Stimulated activated CD4-positive, alpha-beta T cell treated with anti-CD3 and anti-CD28 coated beads, TNF-alpha, amount 100 ng/mL, for 1 hour (primary cell): ENCODE measurements around the gene PPFIBP2.

ENCODE experiments used
- DNase-seq, 3 donors: peaks; one replicate each; pipeline ENCODE4 v3.0.0-alpha.2; 2020; ENCODE audit warnings: low read depth in 3 of 3, low spot score in 1 of 3

PPFIBP2 gene

GRCh38 chr11:7548659-7549274, 35.0 kb downstream of the PPFIBP2 start:
- DNase-seq = no peak

- DNase-seq = no peak
These were observed 35.9 kb downstream of the PPFIBP2 start for GRCh38 chr11:7549681-7550080.

- DNase-seq = no peak
These were observed 37.8 kb downstream of the PPFIBP2 start for GRCh38 chr11:7551571-7551970.

DNA sequence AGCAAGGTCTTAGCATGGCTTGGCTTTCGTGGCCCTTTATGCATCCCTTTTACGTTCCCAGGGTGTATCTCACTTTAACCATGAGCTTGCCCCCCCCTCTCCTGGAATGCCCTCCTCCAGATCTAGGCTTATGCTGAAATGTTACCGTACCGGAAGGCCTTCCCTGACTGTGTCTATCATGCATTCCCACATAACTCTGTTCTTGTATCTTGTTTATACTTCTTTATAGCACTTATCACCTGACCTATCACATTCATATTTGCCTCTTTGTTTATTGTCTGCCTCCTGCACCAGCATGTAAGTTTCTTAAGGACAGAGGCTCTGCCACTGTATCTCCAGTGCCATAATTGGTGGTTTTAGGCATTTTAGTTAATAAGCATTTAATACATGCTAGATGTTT, 38.9 kb downstream of the PPFIBP2 start:
- no peak for DNase-seq

- DNase-seq = no peak
These were observed 41.4 kb downstream of the PPFIBP2 start for GRCh38 chr11:7555052-7555699.

DNA sequence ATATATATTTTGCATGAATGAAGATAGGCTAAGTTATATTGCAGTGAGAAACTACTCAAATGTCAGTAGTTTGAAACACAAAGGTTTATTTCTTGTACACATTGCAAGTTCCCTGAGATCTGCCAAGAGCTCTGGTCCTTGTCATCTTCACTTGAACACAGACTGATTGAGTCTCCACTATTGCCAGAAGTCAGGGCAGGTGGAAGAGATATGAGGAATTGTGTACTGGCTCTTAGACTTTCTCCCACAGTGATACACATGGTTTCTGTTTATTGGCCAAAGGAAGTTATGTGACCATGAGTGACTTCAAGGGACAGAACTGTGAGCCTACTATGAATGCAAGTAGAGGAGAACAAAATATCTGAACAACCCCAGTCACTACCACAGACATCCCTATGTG, 44.2 kb downstream of the PPFIBP2 start:
- no peak for DNase-seq

DNA sequence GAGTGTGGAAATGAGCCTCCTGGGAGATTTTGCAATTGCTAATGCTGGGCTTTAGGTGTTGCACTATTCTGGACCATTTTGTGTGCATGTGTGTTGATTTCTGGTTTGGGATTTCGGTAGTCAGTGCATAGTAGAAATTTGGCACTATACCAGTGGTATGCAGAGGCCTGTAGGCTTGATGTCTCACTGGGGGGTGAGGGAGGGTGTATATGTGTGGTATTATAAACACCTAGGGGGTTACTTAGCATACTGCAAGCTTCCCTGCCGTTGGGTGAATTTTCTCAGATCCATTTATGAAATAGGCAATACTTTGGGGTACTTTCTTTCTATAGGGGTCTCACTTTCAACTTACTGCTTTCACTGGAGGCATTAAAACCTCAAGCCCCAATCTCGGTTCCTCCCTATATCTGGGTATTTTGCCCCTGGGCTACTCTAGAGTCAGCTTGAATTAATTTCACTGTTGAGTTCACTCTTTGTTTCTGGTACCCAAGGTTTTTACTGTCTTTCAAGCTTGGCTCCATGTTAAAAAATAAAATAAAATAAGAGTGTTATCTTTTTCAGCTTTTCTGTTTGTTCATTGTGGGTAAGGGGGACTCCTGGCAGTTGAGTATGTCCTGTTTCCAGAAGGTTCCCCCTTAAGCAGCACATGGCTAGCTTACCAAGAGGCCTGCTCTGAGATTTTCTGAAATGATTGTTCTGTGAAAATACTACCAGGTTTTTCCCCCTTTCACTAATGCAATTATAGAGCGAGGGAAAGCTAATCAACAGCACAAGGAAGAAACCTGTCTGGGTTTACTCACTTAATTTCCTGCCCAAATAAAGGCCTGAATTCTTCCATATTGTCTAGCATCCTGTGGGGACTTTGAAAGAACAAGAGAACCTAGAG, 45.8 kb downstream of the PPFIBP2 start:
- DNase-seq = no peak

DNA sequence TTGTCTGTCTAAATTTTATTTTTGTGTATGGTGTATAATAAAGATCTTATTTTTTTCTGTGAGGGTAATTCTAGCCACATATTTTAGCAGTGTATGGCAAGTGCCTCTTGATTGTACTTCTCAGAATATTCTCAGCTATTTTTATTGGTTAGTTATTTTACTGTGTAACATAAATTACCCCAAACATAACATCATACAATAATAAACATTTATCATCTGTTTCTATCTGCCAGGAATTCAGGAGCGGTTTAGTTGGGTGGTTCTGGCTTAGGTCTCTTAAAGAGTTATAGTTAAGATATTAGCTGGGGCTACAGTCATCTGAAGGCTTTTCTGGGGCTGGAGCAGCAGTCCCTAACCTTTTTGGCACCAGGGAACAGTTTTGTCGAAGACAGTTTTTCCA, 47.8 kb downstream of the PPFIBP2 start:
- DNase-seq = no peak

DNA sequence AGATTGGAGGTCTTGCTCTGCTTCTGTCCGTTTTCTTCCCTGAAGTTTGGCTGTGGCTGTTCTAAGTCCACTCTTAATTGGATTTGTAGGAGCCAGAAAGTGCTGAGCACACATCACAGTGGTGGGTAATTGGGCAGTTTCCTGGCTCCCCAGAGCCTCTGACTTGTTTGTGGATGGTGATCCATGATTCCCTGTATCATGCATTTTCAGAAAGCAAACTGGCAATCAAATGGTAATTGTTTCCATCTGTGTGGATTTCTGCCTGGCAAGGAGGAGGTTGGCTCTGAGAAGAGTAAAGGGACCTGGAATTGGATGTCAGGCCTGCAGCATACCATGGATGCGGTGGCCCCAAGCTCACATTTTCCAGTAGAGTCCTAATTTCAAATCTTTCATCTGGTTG, 49.5 kb downstream of the PPFIBP2 start:
- no peak for DNase-seq

GRCh38 chr11:7564803-7565202, 51.0 kb downstream of the PPFIBP2 start:
- no peak for DNase-seq

GRCh38 chr11:7567311-7567710, 53.5 kb downstream of the PPFIBP2 start:
- no peak for DNase-seq

DNA sequence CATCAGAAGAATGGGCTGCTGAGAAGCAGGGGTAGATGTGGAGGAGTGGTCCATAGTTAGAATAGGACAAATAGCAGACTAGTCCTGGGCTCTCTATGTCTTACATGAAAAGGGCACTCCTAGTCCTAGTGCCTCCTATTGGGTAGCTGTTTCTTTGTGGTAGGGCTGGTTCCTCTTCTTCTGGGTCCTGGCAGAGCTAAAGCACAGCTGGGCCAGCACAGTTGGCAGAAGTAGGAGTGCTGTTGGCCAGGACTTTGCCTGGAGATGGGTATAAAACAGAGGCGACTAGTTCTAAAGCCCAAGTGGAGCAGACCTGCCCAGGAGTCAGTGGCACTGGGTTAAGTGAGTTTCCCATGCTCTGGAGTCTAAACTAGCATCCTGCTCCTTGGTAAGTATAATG, 55.2 kb downstream of the PPFIBP2 start:
- DNase-seq = no peak

GRCh38 chr11:7570241-7570640, 56.4 kb downstream of the PPFIBP2 start:
- no peak for DNase-seq

GRCh38 chr11:7570938-7571521, 57.2 kb downstream of the PPFIBP2 start:
- no peak for DNase-seq

DNA sequence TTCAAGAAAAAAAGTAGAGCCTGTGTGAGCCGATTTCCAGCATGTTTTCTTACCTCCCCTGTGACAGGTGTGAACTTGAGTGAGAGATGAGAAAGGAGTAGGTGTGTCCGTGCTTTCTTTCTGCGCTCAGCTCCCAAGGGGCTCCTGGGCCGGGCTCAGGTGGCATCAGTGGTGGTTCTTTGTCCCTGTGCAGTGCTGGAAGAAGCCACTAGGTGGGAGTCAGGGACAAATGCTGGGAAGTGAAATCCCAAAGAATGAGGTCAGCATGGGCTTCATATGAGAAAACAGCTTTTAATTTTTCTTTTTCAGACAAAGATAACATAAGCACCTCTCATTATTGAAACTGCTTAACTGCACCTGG, 57.8 kb downstream of the PPFIBP2 start:
- no peak for DNase-seq

DNA sequence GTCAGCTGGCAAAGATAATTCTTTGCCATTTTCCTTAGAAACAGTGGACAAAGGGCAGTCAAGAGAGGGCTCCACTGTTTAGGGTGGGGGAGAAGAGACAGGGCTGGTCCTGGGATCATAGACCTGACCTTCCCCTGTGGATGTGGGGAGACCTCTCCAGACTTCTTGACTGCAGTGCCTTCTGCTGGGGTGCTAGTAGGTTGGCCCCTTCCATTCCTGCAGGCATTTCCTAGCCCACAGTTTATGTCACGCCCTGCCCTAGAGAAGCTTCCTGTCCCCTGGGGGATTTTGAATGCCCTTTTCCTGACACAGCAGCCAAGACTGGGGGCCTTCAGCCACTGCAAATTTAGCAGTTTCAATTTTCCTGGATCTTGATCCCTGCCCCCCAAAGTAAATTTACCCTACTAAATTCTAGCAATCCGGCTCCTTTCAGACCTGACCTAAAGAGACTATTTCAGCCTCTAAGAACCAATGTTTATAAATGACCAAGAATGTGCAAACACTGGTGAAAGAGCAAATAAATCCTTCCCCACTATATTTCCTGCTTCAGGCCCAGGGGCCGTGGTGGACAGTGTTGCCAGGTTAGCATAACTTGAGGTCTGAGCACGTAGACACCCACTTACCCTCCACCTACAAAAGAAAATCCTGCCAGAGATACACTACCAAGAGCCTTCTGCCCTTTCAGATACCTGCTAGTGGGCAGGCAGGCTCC, 58.4 kb downstream of the PPFIBP2 start:
- no peak for DNase-seq

GRCh38 chr11:7573193-7573557, 59.4 kb downstream of the PPFIBP2 start:
- DNase-seq = no peak

DNA sequence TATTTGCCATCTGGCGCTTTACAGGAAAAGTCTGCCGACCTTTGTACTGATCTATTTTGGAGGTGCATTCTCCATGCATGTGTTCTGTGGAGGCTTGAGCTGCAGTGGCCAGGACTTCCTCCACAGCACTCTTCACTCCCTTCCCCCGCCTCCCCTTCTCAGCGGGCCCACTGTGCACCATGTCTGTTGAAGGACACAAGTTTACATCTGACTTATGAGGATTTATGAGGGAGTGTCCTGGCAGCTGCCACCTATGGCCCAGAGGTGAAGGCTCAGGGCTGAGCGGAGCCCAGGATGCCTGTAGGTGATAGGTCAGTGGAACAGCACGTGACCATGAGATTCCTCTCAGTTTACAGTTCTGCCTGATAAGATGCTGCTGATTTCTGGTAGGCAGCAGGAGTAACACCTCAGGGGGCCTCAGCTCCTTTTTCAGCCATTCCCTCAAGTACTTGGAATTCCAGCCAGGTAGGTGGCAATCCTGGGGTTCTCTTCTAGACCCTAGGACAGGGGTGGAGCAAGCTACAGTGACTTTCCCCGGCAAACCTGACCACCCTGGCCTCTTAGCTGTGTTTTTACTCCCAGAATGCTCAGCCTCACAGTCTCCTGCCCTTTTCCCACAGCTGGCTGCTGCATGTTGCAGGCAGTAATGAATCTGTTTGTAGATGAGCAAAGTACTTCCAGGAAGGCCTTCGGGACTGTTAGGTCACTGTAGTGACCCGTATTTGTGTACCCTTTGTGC, 59.9 kb downstream of the PPFIBP2 start:
- no peak for DNase-seq

GRCh38 chr11:7574491-7575130, 60.8 kb downstream of the PPFIBP2 start:
- DNase-seq = no peak
